HTR-8/SVneo (cell line): ENCODE measurements around the gene OR8G1.
"Not testable (repeated sequence)": the region's sequence is repeated elsewhere in the genome, so short reads cannot be mapped to it uniquely, and the experiment has no call there.

ENCODE experiments used
- DNase-seq: peaks from one replicate; pipeline ENCODE4 v3.0.0; 2011; ENCODE audit warnings: low spot score, mixed read lengths; ENCODE audit not compliant: insufficient read length
- FAIRE-seq: peaks from 2 replicates; lab custom pipeline; 2011; peaks lifted over from hg19 to GRCh38; lab: Jason Lieb, UNC

The OR8G1 gene

GRCh38 chr11:124225471-124225870 lies 15.4 kb upstream of the OR8G1 start:
- DNase-seq (no peak), FAIRE-seq (no peak)

- no peak for FAIRE-seq
- DNase-seq: no peak
Measured at GRCh38 chr11:124233376-124233775, 7.5 kb upstream of the OR8G1 start.

GRCh38 chr11:124238512-124238911 lies 2.4 kb upstream of the OR8G1 start:
- DNase-seq (no peak), FAIRE-seq (no peak)

GRCh38 chr11:124249869-124250268 lies 9.0 kb downstream of the OR8G1 start:
- not testable (repeated sequence) for FAIRE-seq, DNase-seq

- FAIRE-seq (no peak), DNase-seq (no peak)
Measured at GRCh38 chr11:124256076-124256475, 15.2 kb downstream of the OR8G1 start, which contains the start of gene OR8G5. Gene OR8G5 (plus strand): TSS chr11:124256376. CDS start chr11:124264932, 8,556 bp downstream.

GRCh38 chr11:124265041-124265440 lies 24.1 kb downstream of the OR8G1 start:
- FAIRE-seq, DNase-seq: not testable (repeated sequence)

GRCh38 chr11:124270886-124271285 lies 30.0 kb downstream of the OR8G1 start:
- DNase-seq, FAIRE-seq: not testable (repeated sequence)

GRCh38 chr11:124274000-124274399 lies 33.1 kb downstream of the OR8G1 start:
- no peak for DNase-seq
- FAIRE-seq: no peak

GRCh38 chr11:124276081-124276480 lies 35.2 kb downstream of the OR8G1 start:
- no peak for FAIRE-seq
- no peak for DNase-seq

- FAIRE-seq: no peak
Measured at GRCh38 chr11:124277207-124277606, 36.3 kb downstream of the OR8G1 start.

GRCh38 chr11:124277804-124278203 lies 36.9 kb downstream of the OR8G1 start:
- FAIRE-seq (no peak), DNase-seq (no peak)

More at GRCh38 chr11:124277207-124277606, 36.3 kb downstream of the OR8G1 start:
- DNase-seq: no peak

GRCh38 chr11:124278261-124278660 lies 37.4 kb downstream of the OR8G1 start:
- no peak for DNase-seq
- FAIRE-seq: no peak

GRCh38 chr11:124285610-124286344 lies 44.9 kb downstream of the OR8G1 start:
- DNase-seq (no peak), FAIRE-seq (no peak)

GRCh38 chr11:124294687-124295086 lies 53.8 kb downstream of the OR8G1 start:
- FAIRE-seq (no peak), DNase-seq (no peak)

- DNase-seq (no peak), FAIRE-seq (no peak)
Measured at GRCh38 chr11:124296016-124296415, 55.1 kb downstream of the OR8G1 start.

GRCh38 chr11:124297921-124298320 lies 57.0 kb downstream of the OR8G1 start:
- DNase-seq (no peak), FAIRE-seq (no peak)

GRCh38 chr11:124301548-124301947 lies 60.7 kb downstream of the OR8G1 start:
- no peak for FAIRE-seq
- no peak for DNase-seq

GRCh38 chr11:124302347-124303125 lies 61.6 kb downstream of the OR8G1 start:
- no peak for DNase-seq
- FAIRE-seq: no peak
